Transverse colon (tissue), 4 donors: ENCODE measurements around the gene IKBKG.

Source experiments
- CTCF ChIP-seq, 5 experiments: fragments of 200-600 bp in 3 of 5; fragments of 450-650 bp in 2 of 5; sonication (generic) in 3 of 5; IDR thresholded peaks; 1 replicate in 2 of 5; 2 replicates in 3 of 5; pipeline ENCODE4 v1.5.1; 2016 to 2017; ENCODE audit warnings: antibody characterized with exemption in 5 of 5, inconsistent platforms in 3 of 5, mild to moderate bottlenecking in 2 of 5, moderate library complexity in 1 of 5
- EP300 ChIP-seq: sonication (generic); formaldehyde crosslinking; IDR thresholded peaks from one replicate; pipeline ENCODE4 v1.6.1; 2017; ENCODE audit warnings: antibody characterized with exemption, low read depth
- POLR2A ChIP-seq: fragments of 450-650 bp; IDR thresholded peaks from one replicate; pipeline ENCODE4 v1.6.1; 2016; ENCODE audit warnings: antibody characterized with exemption, mild to moderate bottlenecking, moderate library complexity
- POLR2AphosphoS5 ChIP-seq, 3 donors: sonication (generic); formaldehyde crosslinking; IDR thresholded peaks; one replicate each; pipeline ENCODE4 v1.6.1; 2016; ENCODE audit warnings: antibody characterized with exemption in 3 of 3

- TF ChIP-seq CTCF (IDR thresholded peaks at IDR 0.05) (no peak), EP300 (no peak), POLR2A (no peak), POLR2AphosphoS5 (IDR thresholded peaks at IDR 0.05) (no peak)
Measured at GRCh38 chrX:154508384-154508745, 39.1 kb upstream of the IKBKG start.
